Breast epithelium (tissue), 3 donors: Measurements from ENCODE around the gene OR2D2.

Experiments
- CTCF ChIP-seq, 3 donors: fragments of 450-650 bp; IDR thresholded peaks; one replicate each; pipeline ENCODE4 v1.5.1; 2016 to 2017; ENCODE audit warnings: antibody characterized with exemption in 3 of 3, mild to moderate bottlenecking in 3 of 3, moderate library complexity in 3 of 3
- POLR2A ChIP-seq: fragments of 450-650 bp; IDR thresholded peaks from one replicate; pipeline ENCODE4 v1.6.1; 2016; ENCODE audit warnings: antibody characterized with exemption, mild to moderate bottlenecking, moderate library complexity
- POLR2AphosphoS5 ChIP-seq, 3 donors: sonication (generic); formaldehyde crosslinking; IDR thresholded peaks; one replicate each; pipeline ENCODE4 v1.6.1; 2017; ENCODE audit warnings: antibody characterized with exemption in 3 of 3

- TF ChIP-seq CTCF (IDR thresholded peaks at IDR 0.05), result no peak
- no peak for TF ChIP-seq POLR2A
- no peak for TF ChIP-seq POLR2AphosphoS5 (IDR thresholded peaks at IDR 0.05)
Measured at GRCh38 chr11:6841694-6842093, 50.6 kb downstream of the OR2D2 start.
